Measurements from ENCODE around the gene GRAP2. TPM values are rescaled to one million over a fixed set of nuclear protein-coding genes. Genes with fewer than 3 reads are reported as not detected.

The GRAP2 gene
- polyA plus RNA-seq, 3 donors, result 0.61 to 1.3 (median 1.1) TPM

- no peak for DNase-seq (ENCODE audit: extremely low read depth in 1 of 11, low read depth in 9 of 11, low spot score in 4 of 11)
Measured at GRCh38 chr22:39917197-39917643, 16.3 kb downstream of the GRAP2 start.

GRCh38 chr22:39917776-39918495 lies 17.1 kb downstream of the GRAP2 start:
- no peak for DNase-seq (ENCODE audit: extremely low read depth in 1 of 11, low read depth in 9 of 11, low spot score in 4 of 11)

- no peak for DNase-seq (ENCODE audit: extremely low read depth in 1 of 11, low read depth in 9 of 11, low spot score in 4 of 11)
Measured at GRCh38 chr22:39920134-39920743, 19.4 kb downstream of the GRAP2 start.

GRCh38 chr22:39923696-39924095 lies 22.8 kb downstream of the GRAP2 start:
- DNase-seq (ENCODE audit: extremely low read depth in 1 of 11, low read depth in 9 of 11, low spot score in 4 of 11), result no peak

- DNase-seq (ENCODE audit: extremely low read depth in 1 of 11, low read depth in 9 of 11, low spot score in 4 of 11), result no peak
Measured at GRCh38 chr22:39924286-39924685, 23.4 kb downstream of the GRAP2 start.

GRCh38 chr22:39925273-39925672 lies 24.4 kb downstream of the GRAP2 start:
- no peak for DNase-seq (ENCODE audit: extremely low read depth in 1 of 11, low read depth in 9 of 11, low spot score in 4 of 11)

- DNase-seq (ENCODE audit: extremely low read depth in 1 of 11, low read depth in 9 of 11, low spot score in 4 of 11), result peak in 1 of 11 donors; percentile 32
Measured at GRCh38 chr22:39925909-39926679, 25.2 kb downstream of the GRAP2 start.

- DNase-seq (ENCODE audit: extremely low read depth in 1 of 11, low read depth in 9 of 11, low spot score in 4 of 11), result no peak
Measured at GRCh38 chr22:39926753-39927152, 25.9 kb downstream of the GRAP2 start.

- DNase-seq (ENCODE audit: extremely low read depth in 1 of 11, low read depth in 9 of 11, low spot score in 4 of 11), result no peak
Measured at GRCh38 chr22:39927544-39927943, 26.7 kb downstream of the GRAP2 start.

- no peak for DNase-seq (ENCODE audit: extremely low read depth in 1 of 11, low read depth in 9 of 11, low spot score in 4 of 11)
Measured at GRCh38 chr22:39928536-39929520, 27.9 kb downstream of the GRAP2 start.

GRCh38 chr22:39931251-39931650 lies 30.4 kb downstream of the GRAP2 start:
- DNase-seq (ENCODE audit: extremely low read depth in 1 of 11, low read depth in 9 of 11, low spot score in 4 of 11), result no peak

GRCh38 chr22:39932166-39932565 lies 31.3 kb downstream of the GRAP2 start:
- DNase-seq (ENCODE audit: extremely low read depth in 1 of 11, low read depth in 9 of 11, low spot score in 4 of 11), result no peak

- DNase-seq (ENCODE audit: extremely low read depth in 1 of 11, low read depth in 9 of 11, low spot score in 4 of 11), result no peak
Measured at GRCh38 chr22:39932918-39933649, 32.2 kb downstream of the GRAP2 start.

- no peak for DNase-seq (ENCODE audit: extremely low read depth in 1 of 11, low read depth in 9 of 11, low spot score in 4 of 11)
Measured at GRCh38 chr22:39933741-39934140, 32.9 kb downstream of the GRAP2 start.

- DNase-seq (ENCODE audit: extremely low read depth in 1 of 11, low read depth in 9 of 11, low spot score in 4 of 11), result no peak
Measured at GRCh38 chr22:39935116-39935515, 34.2 kb downstream of the GRAP2 start.

GRCh38 chr22:39935612-39936011 lies 34.7 kb downstream of the GRAP2 start:
- DNase-seq (ENCODE audit: extremely low read depth in 1 of 11, low read depth in 9 of 11, low spot score in 4 of 11), result no peak

GRCh38 chr22:39936523-39937145 lies 35.8 kb downstream of the GRAP2 start:
- DNase-seq (ENCODE audit: extremely low read depth in 1 of 11, low read depth in 9 of 11, low spot score in 4 of 11), result no peak

GRCh38 chr22:39937906-39938305 lies 37.0 kb downstream of the GRAP2 start:
- no peak for DNase-seq (ENCODE audit: extremely low read depth in 1 of 11, low read depth in 9 of 11, low spot score in 4 of 11)
